NCI-H1048 (cell line): ENCODE results near the gene C2orf74.
A peak's percentile ranks its signal among the peaks of the same experiment; 100 is the strongest.
"Not testable (repeated sequence)": the region's sequence is repeated elsewhere in the genome, so short reads cannot be mapped to it uniquely, and the experiment has no call there.

Experiments
- DNase-seq: peaks from one replicate; lab custom pipeline; 2025; lab: John Stamatoyannopoulos, UW

C2orf74 gene

GRCh38 chr2:61173116-61173515 lies 11.1 kb downstream of the C2orf74 start:
- DNase-seq: no peak

- no peak for DNase-seq
Observed at GRCh38 chr2:61175036-61175435, 13.0 kb downstream of the C2orf74 start.

GRCh38 chr2:61176755-61177726 lies 15.1 kb downstream of the C2orf74 start:
- DNase-seq: peak; percentile 84

GRCh38 chr2:61177727-61178549 lies 15.9 kb downstream of the C2orf74 start:
- DNase-seq: no peak

- DNase-seq: no peak
Observed at GRCh38 chr2:61178603-61179545, 16.9 kb downstream of the C2orf74 start.

GRCh38 chr2:61179701-61180639 lies 18.0 kb downstream of the C2orf74 start:
- DNase-seq: no peak

- no peak for DNase-seq
Observed at GRCh38 chr2:61180686-61181085, 18.7 kb downstream of the C2orf74 start.

- DNase-seq: no peak
Observed at GRCh38 chr2:61181382-61182058, 19.5 kb downstream of the C2orf74 start.

- DNase-seq: no peak
Observed at GRCh38 chr2:61182059-61182383, 20.0 kb downstream of the C2orf74 start.

- no peak for DNase-seq
Observed at GRCh38 chr2:61183795-61184194, 21.8 kb downstream of the C2orf74 start.

GRCh38 chr2:61184263-61184662 lies 22.3 kb downstream of the C2orf74 start:
- DNase-seq: no peak

- no peak for DNase-seq
Observed at GRCh38 chr2:61185231-61185728, 23.3 kb downstream of the C2orf74 start.

GRCh38 chr2:61187085-61187484 lies 25.1 kb downstream of the C2orf74 start:
- no peak for DNase-seq

GRCh38 chr2:61193670-61194561 lies 31.9 kb downstream of the C2orf74 start:
- DNase-seq: no peak

GRCh38 chr2:61194646-61195045 lies 32.7 kb downstream of the C2orf74 start:
- DNase-seq: not testable (repeated sequence)

- no peak for DNase-seq
Observed at GRCh38 chr2:61196671-61197070, 34.7 kb downstream of the C2orf74 start.

- DNase-seq: no peak
Observed at GRCh38 chr2:61205132-61205531, 43.1 kb downstream of the C2orf74 start.

- no peak for DNase-seq
Observed at GRCh38 chr2:61210332-61210981, 48.5 kb downstream of the C2orf74 start.
